G401.6 (cell line): ENCODE data around the gene TMBIM4.
A peak's percentile ranks its signal among the peaks of the same experiment; 100 is the strongest.

Experiments
- FAIRE-seq: peaks from 2 replicates; lab custom pipeline; 2012; peaks lifted over from hg19 to GRCh38; lab: Jason Lieb, UNC

TMBIM4 gene

GRCh38 chr12:66090157-66090556 lies 79.6 kb downstream of the TMBIM4 start:
- FAIRE-seq: no peak

GRCh38 chr12:66087365-66087943 lies 82.3 kb downstream of the TMBIM4 start:
- FAIRE-seq: peak; percentile 98

- no peak for FAIRE-seq
Observed at GRCh38 chr12:66085998-66086397, 83.8 kb downstream of the TMBIM4 start.
